Stimulated activated CD8-positive, alpha-beta memory T cell treated with anti-CD3 and anti-CD28 coated beads, Interleukin-2, amount 100 ng/mL, for 48 hours (primary cell): ENCODE measurements around the gene ELMO1.

Source experiments
- DNase-seq, 2 donors: peaks; one replicate each; pipeline ENCODE4 v3.0.0-alpha.2; 2020; ENCODE audit warnings: low read depth in 2 of 2

Gene ELMO1

DNA sequence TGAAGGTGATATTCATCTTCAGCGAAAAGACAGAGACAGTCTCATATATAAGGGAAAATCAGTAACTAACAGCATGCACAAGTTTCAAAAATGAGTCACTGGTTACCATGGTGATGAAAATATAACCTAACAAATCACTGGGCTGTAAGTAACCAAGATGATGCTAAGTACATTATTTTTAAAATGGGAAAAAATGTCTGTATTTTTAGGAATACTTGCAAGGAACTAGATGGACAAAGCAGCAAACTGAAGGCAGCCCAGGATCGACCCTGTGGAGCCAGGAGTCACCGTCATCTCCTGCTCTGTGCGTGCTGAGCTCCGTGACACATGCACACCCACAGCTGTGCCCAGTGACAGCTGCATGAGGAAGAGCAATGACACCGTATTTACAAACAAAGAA is 137.3 kb downstream of the ELMO1 start:
- peak in 1 of 2 donors; percentile 13 for DNase-seq

GRCh38 chr7:37310327-37311080 is 138.2 kb downstream of the ELMO1 start:
- DNase-seq: no peak

- no peak for DNase-seq
Measured at GRCh38 chr7:37309493-37309892, 139.2 kb downstream of the ELMO1 start.

DNA sequence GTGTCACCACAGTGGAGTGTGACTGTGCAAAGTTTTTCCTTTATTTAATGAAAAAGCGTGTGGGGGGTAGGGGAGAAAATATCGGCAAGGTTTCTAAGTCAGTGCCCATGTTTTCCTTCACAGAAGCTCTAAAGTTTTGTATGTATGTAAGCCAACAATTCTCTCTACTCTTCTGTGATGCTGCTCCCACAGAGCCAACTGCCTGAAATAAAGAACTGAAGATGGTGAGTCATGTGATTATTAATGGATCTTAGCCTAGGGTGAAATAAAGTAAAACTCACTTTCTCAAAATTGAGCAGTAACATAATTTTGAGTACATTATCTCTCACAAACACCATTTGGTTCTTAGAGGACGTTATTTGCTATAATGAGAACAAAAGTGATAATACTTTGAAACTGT is 143.7 kb downstream of the ELMO1 start:
- no peak for DNase-seq

DNA sequence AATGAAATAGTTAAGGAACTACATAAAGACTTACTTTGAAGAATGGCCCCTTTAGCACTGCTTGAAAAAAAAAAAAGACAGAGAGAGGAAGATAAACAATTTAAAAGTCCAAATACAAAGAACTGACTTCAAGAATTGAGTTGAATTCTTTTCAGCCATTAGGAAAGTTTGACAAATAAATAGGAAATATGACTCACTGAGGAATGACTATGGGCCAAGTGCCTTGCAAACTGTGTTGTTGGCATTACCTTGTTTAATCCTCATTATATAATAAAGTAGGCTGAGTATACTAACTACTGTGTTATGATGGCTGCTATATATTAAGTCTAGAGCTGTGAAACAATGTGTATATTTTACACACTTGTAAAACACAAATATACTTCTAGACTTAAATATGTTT is 151.1 kb downstream of the ELMO1 start:
- no peak for DNase-seq

- DNase-seq: no peak
Measured at GRCh38 chr7:37295401-37295800, 153.3 kb downstream of the ELMO1 start.

- no peak for DNase-seq
Measured at GRCh38 chr7:37290731-37291130, 157.9 kb downstream of the ELMO1 start.

DNA sequence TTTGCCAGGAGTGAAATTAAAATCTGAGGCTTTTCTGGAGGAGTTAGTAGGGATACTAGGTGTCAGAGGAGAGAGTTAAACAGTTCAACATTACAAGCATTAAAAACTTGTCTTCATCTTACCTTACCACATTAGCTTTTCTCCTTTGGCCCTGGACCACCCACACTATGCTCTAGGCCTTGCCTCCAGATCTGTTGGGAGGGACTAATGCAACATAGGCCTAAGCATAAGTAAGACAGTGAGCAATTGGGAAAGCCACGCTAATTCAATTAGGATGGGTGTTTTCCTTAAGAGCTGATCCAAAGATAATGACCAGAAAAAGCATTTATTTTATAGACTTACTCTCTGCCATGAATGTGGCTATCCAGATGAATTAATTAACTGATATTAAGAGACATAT is 158.9 kb downstream of the ELMO1 start:
- no peak for DNase-seq

DNA sequence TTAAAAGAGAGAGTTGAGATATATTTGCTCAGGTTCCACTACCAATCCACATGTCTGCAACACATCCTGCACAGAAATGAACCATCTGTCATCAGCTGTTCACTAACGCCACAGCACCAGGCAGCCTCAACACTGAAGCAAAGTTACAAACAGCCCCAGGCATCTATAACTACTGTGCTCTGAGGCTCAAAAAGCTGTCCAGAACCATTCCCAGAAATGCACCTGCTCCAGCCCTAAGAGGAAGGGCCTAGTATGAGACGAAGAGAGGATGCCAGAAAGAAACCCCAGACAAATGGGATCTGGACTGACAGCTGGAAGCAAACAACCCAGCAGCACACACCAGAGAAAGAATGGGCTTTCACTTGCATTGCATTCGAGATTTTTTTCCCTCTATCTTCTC is 159.3 kb downstream of the ELMO1 start:
- DNase-seq: no peak

- DNase-seq: no peak
Measured at GRCh38 chr7:37287131-37287855, 161.4 kb downstream of the ELMO1 start.

- no peak for DNase-seq
Measured at GRCh38 chr7:37286454-37286832, 162.2 kb downstream of the ELMO1 start.

GRCh38 chr7:37285706-37286453 is 162.8 kb downstream of the ELMO1 start:
- DNase-seq: no peak

DNA sequence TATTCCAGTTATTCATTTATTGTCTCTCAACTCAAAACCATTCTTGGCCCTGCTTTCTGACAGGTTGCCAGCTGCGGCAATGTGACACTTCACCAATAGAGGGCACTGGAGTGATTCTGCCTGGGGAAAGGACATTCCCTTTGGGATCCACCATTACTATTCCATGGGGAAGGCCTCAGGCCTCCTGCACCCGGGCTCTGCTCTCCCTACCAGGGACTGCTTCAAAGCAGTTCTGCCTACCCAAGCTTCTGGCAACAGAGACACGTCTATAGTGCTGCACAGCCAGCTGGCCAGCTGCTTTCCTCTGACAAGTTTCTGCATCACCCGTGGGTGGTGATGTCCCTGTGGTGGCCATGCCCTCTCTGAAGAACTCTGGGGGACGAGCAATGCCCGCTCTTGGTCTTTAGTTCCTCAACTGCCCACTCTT is 163.8 kb downstream of the ELMO1 start:
- peak in 1 of 2 donors; percentile 13 for DNase-seq

- no peak for DNase-seq
Measured at GRCh38 chr7:37284285-37284684, 164.4 kb downstream of the ELMO1 start.

- DNase-seq: no peak
Measured at GRCh38 chr7:37283716-37284115, 164.9 kb downstream of the ELMO1 start.

DNA sequence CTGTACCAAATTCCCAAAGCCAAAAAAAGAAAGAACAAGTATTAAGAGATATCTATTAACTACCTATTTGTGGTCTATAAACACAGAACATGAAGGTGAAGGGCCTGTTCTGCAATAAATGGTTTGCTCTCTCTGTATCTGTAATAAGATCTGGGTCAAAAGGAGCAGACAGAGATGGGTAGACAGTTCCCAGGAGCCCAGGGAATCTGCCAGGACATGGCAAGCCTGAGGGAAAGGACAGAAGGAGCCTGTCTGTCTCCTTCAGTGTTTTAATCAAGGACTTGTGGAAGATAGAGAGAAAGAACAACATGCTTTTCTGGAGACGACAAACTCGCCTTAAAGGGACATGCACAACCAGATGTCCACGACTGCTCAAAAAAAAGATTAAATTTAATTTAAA is 165.7 kb downstream of the ELMO1 start:
- DNase-seq: no peak

DNA sequence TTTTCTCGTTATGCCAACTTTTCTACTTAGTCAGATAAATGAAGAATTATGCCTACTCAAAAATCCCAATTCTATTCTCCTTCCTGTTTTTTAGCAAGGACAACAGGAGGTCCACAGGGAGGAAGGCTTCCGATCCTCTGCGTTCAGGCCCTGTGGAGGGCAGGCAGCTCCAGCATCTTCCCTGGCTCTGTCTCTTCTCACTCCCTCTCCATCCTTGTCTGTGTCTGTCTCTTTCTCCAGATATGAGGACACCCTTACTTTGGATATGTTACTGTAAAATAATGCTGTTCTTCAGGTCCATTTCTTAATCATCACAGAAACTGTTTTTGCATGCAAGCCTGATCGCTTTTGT is 166.6 kb downstream of the ELMO1 start:
- no peak for DNase-seq

- no peak for DNase-seq
Measured at GRCh38 chr7:37281368-37282092, 167.1 kb downstream of the ELMO1 start.

DNA sequence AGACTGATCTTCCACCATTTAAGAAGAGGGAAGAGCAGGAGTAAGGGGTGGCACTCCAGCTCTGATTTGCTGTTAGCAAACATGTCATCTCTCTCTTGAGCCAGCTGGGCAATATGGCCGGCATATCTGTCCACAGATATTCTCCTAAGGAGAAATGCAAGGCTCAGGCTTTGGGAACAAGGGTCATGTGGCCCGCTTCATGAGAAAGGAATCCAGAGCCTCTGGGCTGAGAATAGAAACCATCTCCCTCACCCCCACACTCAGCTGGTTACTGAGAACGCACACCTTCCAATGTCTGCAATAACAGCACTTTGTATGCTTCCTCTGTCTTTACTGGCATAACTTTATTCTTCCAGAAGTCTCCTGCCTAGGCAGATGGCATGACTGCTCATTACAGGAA is 171.2 kb downstream of the ELMO1 start:
- DNase-seq: no peak

DNA sequence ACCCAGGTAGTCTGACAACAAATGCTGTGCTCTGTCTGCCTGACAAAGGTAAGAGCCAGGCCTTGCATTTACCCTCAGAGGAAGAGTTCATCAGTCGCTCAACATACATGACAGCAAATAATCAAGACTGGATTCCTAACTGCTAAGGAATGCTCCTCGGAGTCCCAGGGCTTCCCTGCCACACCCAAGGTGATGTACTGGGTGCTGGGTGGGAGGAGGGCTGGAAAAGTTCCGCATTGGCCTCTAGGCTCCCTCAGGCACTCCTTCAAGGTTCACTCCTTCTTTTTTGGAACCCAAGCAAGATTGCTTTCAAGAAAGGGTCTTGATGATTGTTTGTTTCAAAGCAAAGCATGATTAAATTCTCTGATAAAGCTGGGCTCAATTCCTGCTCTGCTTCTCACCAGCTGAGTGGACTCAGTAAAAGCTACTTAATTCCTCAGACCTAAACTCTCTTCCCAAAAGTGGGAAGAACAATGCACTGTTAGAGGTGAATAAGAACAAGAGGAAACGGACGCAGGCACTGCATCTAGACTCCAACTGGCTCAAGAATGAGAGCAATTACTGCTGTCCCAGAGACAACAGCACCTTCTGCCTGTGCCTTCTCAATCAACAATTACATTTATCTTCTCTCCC is 173.5 kb downstream of the ELMO1 start:
- DNase-seq: no peak

DNA sequence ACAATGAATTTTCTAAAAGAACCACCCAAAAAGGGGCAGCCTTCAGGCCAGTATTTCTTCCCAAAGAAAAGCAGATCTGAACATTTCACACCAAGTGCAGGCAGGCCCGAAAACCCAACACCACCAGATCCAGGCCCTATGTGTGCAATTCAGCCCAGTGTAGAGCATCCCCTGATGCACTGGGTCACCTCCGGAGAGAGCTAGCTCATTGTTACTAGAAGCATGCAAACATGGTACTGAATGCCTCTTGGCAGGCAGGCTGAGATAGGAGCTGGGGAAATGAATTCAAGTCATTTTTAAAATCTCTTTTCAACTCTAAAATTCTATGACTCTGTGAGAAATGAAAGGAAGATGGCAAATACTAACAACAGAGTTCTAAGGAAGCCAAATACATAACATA is 174.8 kb downstream of the ELMO1 start:
- no peak for DNase-seq
